Subcutaneous abdominal adipose tissue (tissue), 5 donors: Measurements from ENCODE around the gene PSG6.
"Not testable (repeated sequence)": the region's sequence is repeated elsewhere in the genome, so short reads cannot be mapped to it uniquely, and the experiment has no call there.

Experiments used
- H3K27ac ChIP-seq: one replicate; pipeline ENCODE4 v1.7.0; 2013; ENCODE audit warnings: low read depth, mild to moderate bottlenecking, inconsistent platforms, low read length, moderate library complexity
- H3K27me3 ChIP-seq, 5 donors: one replicate each; pipeline ENCODE4 v1.7.0; 2013; ENCODE audit warnings: low read length in 5 of 5, inconsistent platforms in 1 of 5; ENCODE audit not compliant: control insufficient read depth in 5 of 5, insufficient read depth in 4 of 5
- H3K36me3 ChIP-seq, 5 donors: one replicate each; pipeline ENCODE4 v1.7.0; 2013; ENCODE audit warnings: low read length in 5 of 5; ENCODE audit not compliant: control insufficient read depth in 5 of 5, insufficient read depth in 5 of 5
- H3K4me1 ChIP-seq, 5 donors: one replicate each; pipeline ENCODE4 v1.7.0; 2013; ENCODE audit warnings: low read length in 5 of 5, mild to moderate bottlenecking in 3 of 5, moderate library complexity in 1 of 5; ENCODE audit not compliant: control insufficient read depth in 5 of 5, insufficient read depth in 5 of 5
- H3K4me3 ChIP-seq, 5 donors: one replicate each; pipeline ENCODE4 v1.7.0; 2013; ENCODE audit warnings: low read length in 5 of 5, low read depth in 1 of 5
- H3K9ac ChIP-seq, 5 donors: one replicate each; pipeline ENCODE4 v1.7.0; 2013; ENCODE audit warnings: low read length in 5 of 5, mild to moderate bottlenecking in 4 of 5, moderate library complexity in 3 of 5
- H3K9me3 ChIP-seq, 5 donors: one replicate each; pipeline ENCODE4 v1.7.0; 2013; ENCODE audit warnings: low read length in 5 of 5; ENCODE audit not compliant: control insufficient read depth in 5 of 5
- donor health status: healthy.
- donor health status: healthy.
- donor health status: healthy.
- donor health status: healthy.
- donor health status: healthy.

PSG6 gene

GRCh38 chr19:42932485-42933101 is 14.9 kb upstream of the PSG6 start:
- H3K27ac ChIP-seq, H3K27me3 ChIP-seq, H3K9me3 ChIP-seq, H3K4me1 ChIP-seq, H3K9ac ChIP-seq, H3K4me3 ChIP-seq, H3K36me3 ChIP-seq: not testable (repeated sequence)

GRCh38 chr19:42930214-42930613 is 12.5 kb upstream of the PSG6 start:
- H3K36me3 ChIP-seq, H3K27ac ChIP-seq, H3K27me3 ChIP-seq, H3K9me3 ChIP-seq, H3K4me3 ChIP-seq, H3K9ac ChIP-seq, H3K4me1 ChIP-seq: not testable (repeated sequence)

- no peaks in the 10 kb centered on the region for H3K9me3 ChIP-seq
- peaks cover 0 to 3% (median 0%) of the 10 kb centered on the region in 5 donors for H3K27me3 ChIP-seq
- no peak overlapping the region for H3K27ac ChIP-seq
- H3K9ac ChIP-seq, result no peak overlapping the region
- H3K36me3 ChIP-seq, result no peaks in the 10 kb centered on the region
- H3K4me3 ChIP-seq, result no peak overlapping the region
- peaks cover 0 to 3% (median 0%) of the 10 kb centered on the region in 5 donors for H3K4me1 ChIP-seq
Observed at GRCh38 chr19:42928896-42929295, 11.2 kb upstream of the PSG6 start.

- Histone ChIP-seq H3K4me1 (no peaks in the 10 kb centered on the region), H3K36me3 (no peaks in the 10 kb centered on the region), H3K9ac (no peak overlapping the region), H3K9me3 (no peaks in the 10 kb centered on the region), H3K27me3 (peaks cover 0 to 3% (median 0%) of the 10 kb centered on the region in 5 donors), H3K4me3 (no peak overlapping the region), H3K27ac (no peak overlapping the region)
Observed at GRCh38 chr19:42926781-42927180, 9.1 kb upstream of the PSG6 start.

- H3K4me1 ChIP-seq, H3K27me3 ChIP-seq, H3K36me3 ChIP-seq, H3K9ac ChIP-seq, H3K27ac ChIP-seq, H3K9me3 ChIP-seq, H3K4me3 ChIP-seq: not testable (repeated sequence)
Observed at GRCh38 chr19:42923106-42923505, 5.4 kb upstream of the PSG6 start.

- not testable (repeated sequence) for H3K27me3 ChIP-seq, H3K9me3 ChIP-seq, H3K4me3 ChIP-seq, H3K9ac ChIP-seq, H3K4me1 ChIP-seq, H3K36me3 ChIP-seq, H3K27ac ChIP-seq
Observed at GRCh38 chr19:42920971-42921370, 3.3 kb upstream of the PSG6 start.

GRCh38 chr19:42919757-42920079 is 2.0 kb upstream of the PSG6 start:
- Histone ChIP-seq H3K9ac (no peak overlapping the region), H3K9me3 (no peaks in the 10 kb centered on the region), H3K4me1 (no peaks in the 10 kb centered on the region), H3K27ac (no peak overlapping the region), H3K4me3 (no peak overlapping the region), H3K27me3 (no peaks in the 10 kb centered on the region), H3K36me3 (no peaks in the 10 kb centered on the region)

- H3K36me3 ChIP-seq, H3K9ac ChIP-seq, H3K27me3 ChIP-seq, H3K9me3 ChIP-seq, H3K4me1 ChIP-seq, H3K27ac ChIP-seq, H3K4me3 ChIP-seq: not testable (repeated sequence)
Observed at GRCh38 chr19:42919070-42919756, 1.5 kb upstream of the PSG6 start.

- not testable (repeated sequence) for H3K36me3 ChIP-seq, H3K27me3 ChIP-seq, H3K9me3 ChIP-seq, H3K9ac ChIP-seq, H3K4me3 ChIP-seq, H3K4me1 ChIP-seq, H3K27ac ChIP-seq
Observed at GRCh38 chr19:42918377-42919069, 829 bp upstream of the PSG6 start.

GRCh38 chr19:42916931-42917330 is 763 bp downstream of the PSG6 start:
- H3K4me1 ChIP-seq, H3K36me3 ChIP-seq, H3K9ac ChIP-seq, H3K27ac ChIP-seq, H3K4me3 ChIP-seq, H3K9me3 ChIP-seq, H3K27me3 ChIP-seq: not testable (repeated sequence)
